ENCODE data around the gene GPHN.

The GPHN gene

DNA sequence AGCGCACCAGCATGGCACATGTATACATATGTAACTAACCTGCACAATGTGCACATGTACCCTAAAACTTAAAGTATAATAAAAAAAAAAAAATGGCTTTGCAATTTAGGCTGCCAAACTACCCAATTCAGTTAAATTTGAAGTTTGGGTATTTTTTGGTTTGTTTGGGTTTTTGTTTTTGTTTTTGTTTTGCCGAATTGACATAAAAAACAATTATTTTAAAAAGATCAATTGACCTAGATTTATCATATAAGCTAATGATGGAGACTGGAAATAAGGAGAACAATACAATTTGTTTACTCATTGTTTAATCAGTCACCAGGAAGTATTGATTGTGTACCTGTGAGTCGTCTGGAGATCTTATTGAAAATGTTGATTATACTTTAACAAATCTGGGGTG is 619.2 kb downstream of the GPHN start:
- Histone ChIP-seq H3K4ac (ENCODE audit: low read depth, low read length) (no peak overlapping the region), H3K27ac (ENCODE audit: low read depth, low read length) (no peak overlapping the region), H3K23ac (ENCODE audit: low read length) (no peak overlapping the region), H3K79me2 (ENCODE audit: control insufficient read depth, insufficient read depth, low read length, poor library complexity) (no peaks in the 10 kb centered on the region), H3K4me2 (ENCODE audit: low read length) (no peak overlapping the region), H2BK120ac (ENCODE audit: insufficient read depth, low read length, poor library complexity) (no peak overlapping the region), H4K8ac (ENCODE audit: low read depth, low read length) (no peak overlapping the region), H3K14ac (ENCODE audit: low read length) (no peak overlapping the region), H2BK5ac (ENCODE audit: low read depth, low read length, poor library complexity) (no peak overlapping the region), H3K79me1 (ENCODE audit: low read length) (no peaks in the 10 kb centered on the region), H3K4me3 (ENCODE audit: low read depth, low read length) (no peak overlapping the region), H4K91ac (ENCODE audit: low read depth, low read length) (no peak overlapping the region), H3K9ac (ENCODE audit: low read length) (no peak overlapping the region), H3K18ac (ENCODE audit: low read length) (no peak overlapping the region), H3K36me3 (ENCODE audit: control insufficient read depth in 1 of 2, insufficient read depth in 2 of 2, low read length in 2 of 2) (no peaks in the 10 kb centered on the region), H2AFZ (ENCODE audit: insufficient read depth, low read length, poor library complexity) (no peak overlapping the region), H3K9me3 (ENCODE audit: insufficient read depth, low read depth, low read length) (no peaks in the 10 kb centered on the region), H2BK12ac (ENCODE audit: low read length) (no peak overlapping the region), H3K4me1 (ENCODE audit: control insufficient read depth in 1 of 2, insufficient read depth in 2 of 2, low read length in 2 of 2) (no peaks in the 10 kb centered on the region), H2AK5ac (ENCODE audit: low read length) (no peak overlapping the region), H4K12ac (ENCODE audit: low read depth, low read length) (no peak overlapping the region), H3K27me3 (ENCODE audit: insufficient read depth, low read length) (no peaks in the 10 kb centered on the region)
- no peak for DNase-seq
- no CpG with 5 or more reads among the region's 3 CpGs for WGBS (ENCODE audit: extremely low coverage, insufficient coverage, insufficient read length)

DNA sequence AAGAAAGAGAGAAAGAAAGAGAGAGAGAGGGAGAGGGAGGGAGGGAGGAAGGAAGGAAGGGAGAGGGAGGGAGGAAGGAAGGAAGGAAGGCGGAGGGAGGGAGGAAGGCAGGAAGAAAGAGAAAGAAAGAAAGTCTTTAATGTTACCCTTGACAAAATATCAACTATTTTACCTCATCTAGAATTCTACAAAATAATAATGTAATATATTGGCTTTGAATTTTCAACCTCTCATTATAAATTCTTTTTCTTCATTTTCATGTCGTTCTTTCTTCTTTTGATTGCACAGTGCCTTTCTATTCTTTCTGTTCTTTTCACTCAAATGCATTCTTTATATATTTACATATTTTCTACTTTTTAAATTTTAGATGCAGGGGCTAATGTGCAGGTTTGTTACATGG is 621.8 kb downstream of the GPHN start:
- Histone ChIP-seq H3K4me2 (ENCODE audit: low read length) (no peak overlapping the region), H3K4ac (ENCODE audit: low read depth, low read length) (no peak overlapping the region), H2AK5ac (ENCODE audit: low read length) (no peak overlapping the region), H3K9ac (ENCODE audit: low read length) (no peak overlapping the region), H2BK120ac (ENCODE audit: insufficient read depth, low read length, poor library complexity) (no peak overlapping the region), H3K23ac (ENCODE audit: low read length) (no peak overlapping the region), H4K8ac (ENCODE audit: low read depth, low read length) (no peak overlapping the region), H3K27me3 (ENCODE audit: insufficient read depth, low read length) (no peaks in the 10 kb centered on the region), H3K27ac (ENCODE audit: low read depth, low read length) (no peak overlapping the region), H2BK12ac (ENCODE audit: low read length) (no peak overlapping the region), H3K14ac (ENCODE audit: low read length) (no peak overlapping the region), H3K79me1 (ENCODE audit: low read length) (no peaks in the 10 kb centered on the region), H2AFZ (ENCODE audit: insufficient read depth, low read length, poor library complexity) (no peak overlapping the region), H4K91ac (ENCODE audit: low read depth, low read length) (no peak overlapping the region), H3K79me2 (ENCODE audit: control insufficient read depth, insufficient read depth, low read length, poor library complexity) (no peaks in the 10 kb centered on the region), H3K4me3 (ENCODE audit: low read depth, low read length) (no peak overlapping the region), H2BK5ac (ENCODE audit: low read depth, low read length, poor library complexity) (no peak overlapping the region), H3K36me3 (ENCODE audit: control insufficient read depth in 1 of 2, insufficient read depth in 2 of 2, low read length in 2 of 2) (no peaks in the 10 kb centered on the region), H3K18ac (ENCODE audit: low read length) (no peak overlapping the region), H3K9me3 (ENCODE audit: insufficient read depth, low read depth, low read length) (no peaks in the 10 kb centered on the region), H3K4me1 (ENCODE audit: control insufficient read depth in 1 of 2, insufficient read depth in 2 of 2, low read length in 2 of 2) (no peaks in the 10 kb centered on the region), H4K12ac (ENCODE audit: low read depth, low read length) (no peak overlapping the region)
- no CpG with 5 or more reads among the region's 2 CpGs for WGBS (ENCODE audit: extremely low coverage, insufficient coverage, insufficient read length)
- no peak for DNase-seq

DNA sequence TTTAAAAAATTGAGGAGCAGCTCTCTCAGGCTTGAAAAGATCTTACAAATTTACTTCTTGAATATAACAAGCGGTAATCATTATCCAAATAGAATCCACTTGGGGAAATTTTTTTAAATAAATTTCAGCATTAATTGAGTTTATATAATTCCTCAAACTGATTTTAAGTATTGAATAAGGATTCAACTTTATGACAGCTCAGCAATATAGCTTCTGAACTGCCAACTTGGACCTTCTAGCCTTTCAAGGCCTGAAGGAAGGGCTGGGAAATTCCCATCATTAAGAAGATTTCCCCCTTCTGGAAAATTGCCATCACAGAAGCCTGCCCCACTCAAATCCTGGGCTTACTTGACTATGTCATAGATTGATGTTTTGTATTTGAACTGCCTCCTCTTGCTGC is 623.7 kb downstream of the GPHN start:
- no peak overlapping the region for H4K91ac ChIP-seq (ENCODE audit: low read depth, low read length)
- H3K9me3 ChIP-seq (ENCODE audit: insufficient read depth, low read depth, low read length), result no peaks in the 10 kb centered on the region
- H2BK12ac ChIP-seq (ENCODE audit: low read length), result no peak overlapping the region
- no peaks in the 10 kb centered on the region for H3K27me3 ChIP-seq (ENCODE audit: insufficient read depth, low read length)
- no peak overlapping the region for H3K27ac ChIP-seq (ENCODE audit: low read depth, low read length)
- H3K4ac ChIP-seq (ENCODE audit: low read depth, low read length), result no peak overlapping the region
- no peaks in the 10 kb centered on the region for H3K4me1 ChIP-seq (ENCODE audit: control insufficient read depth in 1 of 2, insufficient read depth in 2 of 2, low read length in 2 of 2)
- H3K79me1 ChIP-seq (ENCODE audit: low read length), result no peaks in the 10 kb centered on the region
- H3K4me3 ChIP-seq (ENCODE audit: low read depth, low read length), result no peak overlapping the region
- no CpG with 5 or more reads among the region's 1 CpG for WGBS (ENCODE audit: extremely low coverage, insufficient coverage, insufficient read length)
- no peak overlapping the region for H4K12ac ChIP-seq (ENCODE audit: low read depth, low read length)
- no peak overlapping the region for H2AK5ac ChIP-seq (ENCODE audit: low read length)
- H3K79me2 ChIP-seq (ENCODE audit: control insufficient read depth, insufficient read depth, low read length, poor library complexity), result no peaks in the 10 kb centered on the region
- no peak overlapping the region for H3K18ac ChIP-seq (ENCODE audit: low read length)
- H2BK5ac ChIP-seq (ENCODE audit: low read depth, low read length, poor library complexity), result no peak overlapping the region
- no peak for DNase-seq
- no peak overlapping the region for H2AFZ ChIP-seq (ENCODE audit: insufficient read depth, low read length, poor library complexity)
- no peak overlapping the region for H3K4me2 ChIP-seq (ENCODE audit: low read length)
- no peak overlapping the region for H3K9ac ChIP-seq (ENCODE audit: low read length)
- no peak overlapping the region for H3K23ac ChIP-seq (ENCODE audit: low read length)
- no peak overlapping the region for H3K14ac ChIP-seq (ENCODE audit: low read length)
- no peak overlapping the region for H2BK120ac ChIP-seq (ENCODE audit: insufficient read depth, low read length, poor library complexity)
- no peak overlapping the region for H4K8ac ChIP-seq (ENCODE audit: low read depth, low read length)
- no peaks in the 10 kb centered on the region for H3K36me3 ChIP-seq (ENCODE audit: control insufficient read depth in 1 of 2, insufficient read depth in 2 of 2, low read length in 2 of 2)

DNA sequence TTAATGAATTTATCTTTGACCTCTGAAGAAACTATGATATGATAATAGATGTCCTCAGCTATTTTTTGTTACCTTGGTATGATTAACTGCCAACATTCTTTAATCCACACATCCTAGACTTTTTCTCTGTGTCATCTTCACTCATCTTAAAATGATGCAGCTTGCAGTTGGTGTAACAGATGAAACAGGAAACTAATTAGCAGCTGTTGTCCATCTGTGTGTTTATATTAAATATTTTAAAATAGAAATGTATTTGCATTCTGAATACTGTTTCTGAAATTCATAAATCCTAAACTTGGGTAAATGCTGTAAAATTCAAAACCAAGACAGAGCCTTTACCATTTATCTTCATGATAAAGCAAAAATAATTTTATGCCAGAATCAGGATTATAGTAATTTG is 625.2 kb downstream of the GPHN start:
- no peaks in the 10 kb centered on the region for H3K79me1 ChIP-seq (ENCODE audit: low read length)
- no peak overlapping the region for H3K18ac ChIP-seq (ENCODE audit: low read length)
- H3K4me2 ChIP-seq (ENCODE audit: low read length), result no peak overlapping the region
- H3K23ac ChIP-seq (ENCODE audit: low read length), result no peak overlapping the region
- no peak overlapping the region for H2BK12ac ChIP-seq (ENCODE audit: low read length)
- no peak overlapping the region for H3K4me3 ChIP-seq (ENCODE audit: low read depth, low read length)
- no peaks in the 10 kb centered on the region for H3K9me3 ChIP-seq (ENCODE audit: insufficient read depth, low read depth, low read length)
- H4K91ac ChIP-seq (ENCODE audit: low read depth, low read length), result no peak overlapping the region
- no peaks in the 10 kb centered on the region for H3K4me1 ChIP-seq (ENCODE audit: control insufficient read depth in 1 of 2, insufficient read depth in 2 of 2, low read length in 2 of 2)
- H4K12ac ChIP-seq (ENCODE audit: low read depth, low read length), result no peak overlapping the region
- H3K4ac ChIP-seq (ENCODE audit: low read depth, low read length), result no peak overlapping the region
- H2BK120ac ChIP-seq (ENCODE audit: insufficient read depth, low read length, poor library complexity), result no peak overlapping the region
- DNase-seq, result no peak
- no peak overlapping the region for H3K14ac ChIP-seq (ENCODE audit: low read length)
- no peak overlapping the region for H3K9ac ChIP-seq (ENCODE audit: low read length)
- H3K27me3 ChIP-seq (ENCODE audit: insufficient read depth, low read length), result no peaks in the 10 kb centered on the region
- no peak overlapping the region for H3K27ac ChIP-seq (ENCODE audit: low read depth, low read length)
- no peak overlapping the region for H4K8ac ChIP-seq (ENCODE audit: low read depth, low read length)
- no peak overlapping the region for H2BK5ac ChIP-seq (ENCODE audit: low read depth, low read length, poor library complexity)
- no peak overlapping the region for H2AFZ ChIP-seq (ENCODE audit: insufficient read depth, low read length, poor library complexity)
- H3K36me3 ChIP-seq (ENCODE audit: control insufficient read depth in 1 of 2, insufficient read depth in 2 of 2, low read length in 2 of 2), result no peaks in the 10 kb centered on the region
- H2AK5ac ChIP-seq (ENCODE audit: low read length), result no peak overlapping the region
- H3K79me2 ChIP-seq (ENCODE audit: control insufficient read depth, insufficient read depth, low read length, poor library complexity), result no peaks in the 10 kb centered on the region

All from trophoblast cell (in vitro differentiated cells and primary cell).